NCI-H345 (cell line): ENCODE data around the gene LPP.
A peak's percentile ranks its signal among the peaks of the same experiment; 100 is the strongest.

Source experiments
- DNase-seq: peaks from one replicate; lab custom pipeline; 2025; lab: John Stamatoyannopoulos, UW

Gene LPP

GRCh38 chr3:188135271-188135670, 18.7 kb upstream of the LPP start:
- no peak for DNase-seq

- DNase-seq: no peak
Measured at GRCh38 chr3:188137051-188137450, 16.9 kb upstream of the LPP start.

GRCh38 chr3:188139466-188139865, 14.5 kb upstream of the LPP start:
- no peak for DNase-seq

- DNase-seq: no peak
Measured at GRCh38 chr3:188146219-188146618, 7.7 kb upstream of the LPP start.

- no peak for DNase-seq
Measured at GRCh38 chr3:188147782-188148181, 6.2 kb upstream of the LPP start.

- DNase-seq: no peak
Measured at GRCh38 chr3:188148318-188148717, 5.6 kb upstream of the LPP start.

GRCh38 chr3:188149587-188149986, 4.4 kb upstream of the LPP start:
- no peak for DNase-seq

GRCh38 chr3:188150982-188151381, 3.0 kb upstream of the LPP start:
- no peak for DNase-seq

- DNase-seq: no peak
Measured at GRCh38 chr3:188151438-188151837, 2.5 kb upstream of the LPP start.

- peak; percentile 71 for DNase-seq
Measured at GRCh38 chr3:188152660-188153436, 1.1 kb upstream of the LPP start.

- DNase-seq: peak; percentile 78
Measured at GRCh38 chr3:188153437-188154013, 432 bp upstream of the LPP start.

- no peak for DNase-seq
Measured at GRCh38 chr3:188154809-188155574, 1.0 kb downstream of the LPP start.

GRCh38 chr3:188156056-188156455, 2.1 kb downstream of the LPP start:
- no peak for DNase-seq

GRCh38 chr3:188157407-188157806, 3.5 kb downstream of the LPP start:
- no peak for DNase-seq

- DNase-seq: no peak
Measured at GRCh38 chr3:188157971-188158370, 4.0 kb downstream of the LPP start.

- DNase-seq: no peak
Measured at GRCh38 chr3:188158731-188159310, 4.9 kb downstream of the LPP start.

GRCh38 chr3:188160751-188161150, 6.8 kb downstream of the LPP start:
- no peak for DNase-seq

GRCh38 chr3:188164248-188164687, 10.3 kb downstream of the LPP start:
- no peak for DNase-seq

GRCh38 chr3:188165596-188165995, 11.6 kb downstream of the LPP start:
- no peak for DNase-seq

GRCh38 chr3:188166441-188166840, 12.5 kb downstream of the LPP start:
- DNase-seq: no peak

GRCh38 chr3:188168186-188168585, 14.2 kb downstream of the LPP start:
- no peak for DNase-seq

- DNase-seq: no peak
Measured at GRCh38 chr3:188168648-188169047, 14.7 kb downstream of the LPP start.
